ENCODE data around the gene PIP5K1B.

- TF ChIP-seq, protein P1, sequence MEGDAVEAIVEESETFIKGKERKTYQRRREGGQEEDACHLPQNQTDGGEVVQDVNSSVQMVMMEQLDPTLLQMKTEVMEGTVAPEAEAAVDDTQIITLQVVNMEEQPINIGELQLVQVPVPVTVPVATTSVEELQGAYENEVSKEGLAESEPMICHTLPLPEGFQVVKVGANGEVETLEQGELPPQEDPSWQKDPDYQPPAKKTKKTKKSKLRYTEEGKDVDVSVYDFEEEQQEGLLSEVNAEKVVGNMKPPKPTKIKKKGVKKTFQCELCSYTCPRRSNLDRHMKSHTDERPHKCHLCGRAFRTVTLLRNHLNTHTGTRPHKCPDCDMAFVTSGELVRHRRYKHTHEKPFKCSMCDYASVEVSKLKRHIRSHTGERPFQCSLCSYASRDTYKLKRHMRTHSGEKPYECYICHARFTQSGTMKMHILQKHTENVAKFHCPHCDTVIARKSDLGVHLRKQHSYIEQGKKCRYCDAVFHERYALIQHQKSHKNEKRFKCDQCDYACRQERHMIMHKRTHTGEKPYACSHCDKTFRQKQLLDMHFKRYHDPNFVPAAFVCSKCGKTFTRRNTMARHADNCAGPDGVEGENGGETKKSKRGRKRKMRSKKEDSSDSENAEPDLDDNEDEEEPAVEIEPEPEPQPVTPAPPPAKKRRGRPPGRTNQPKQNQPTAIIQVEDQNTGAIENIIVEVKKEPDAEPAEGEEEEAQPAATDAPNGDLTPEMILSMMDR (conservative IDR thresholded peaks at IDR 0.05 in 1 of 2, IDR thresholded peaks at IDR 0.05 in 1 of 2; ENCODE audit: extremely low read depth in 1 of 2, insufficient read depth in 1 of 2, low read depth in 1 of 2, low read length in 2 of 2), result no peak
- no peak for TF ChIP-seq EZH2 (IDR thresholded peaks at IDR 0.05; ENCODE audit: borderline replicate concordance, low read length)
Measured at GRCh38 chr9:68755752-68756151, 50.7 kb downstream of the PIP5K1B start.

All from mammary epithelial cell (primary cell).